ENCODE data around the gene TRDN.
"Not testable (repeated sequence)": the region's sequence is repeated elsewhere in the genome, so short reads cannot be mapped to it uniquely, and the experiment has no call there.

The TRDN gene

DNA sequence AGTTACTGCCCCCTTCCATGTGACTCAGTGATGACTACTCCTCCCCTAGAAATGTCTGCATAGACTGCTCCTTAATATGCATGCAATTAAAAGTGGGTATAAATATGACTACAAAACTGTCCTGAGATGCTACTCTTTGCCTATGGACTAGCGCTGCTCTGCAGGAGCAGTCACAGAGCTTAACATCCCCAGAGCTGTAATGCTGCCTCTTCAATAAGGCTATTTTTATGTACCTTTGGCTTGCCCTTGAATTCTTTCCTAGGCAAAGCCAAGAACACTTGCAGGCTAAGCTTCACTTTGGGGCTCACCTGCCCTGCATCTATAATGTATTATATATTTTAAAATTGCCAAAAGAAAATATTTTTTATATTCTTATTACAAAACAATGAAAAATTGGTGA lies 341.6 kb downstream of the TRDN start:
- DNase-seq (ENCODE audit: low read depth), result no peak

DNA sequence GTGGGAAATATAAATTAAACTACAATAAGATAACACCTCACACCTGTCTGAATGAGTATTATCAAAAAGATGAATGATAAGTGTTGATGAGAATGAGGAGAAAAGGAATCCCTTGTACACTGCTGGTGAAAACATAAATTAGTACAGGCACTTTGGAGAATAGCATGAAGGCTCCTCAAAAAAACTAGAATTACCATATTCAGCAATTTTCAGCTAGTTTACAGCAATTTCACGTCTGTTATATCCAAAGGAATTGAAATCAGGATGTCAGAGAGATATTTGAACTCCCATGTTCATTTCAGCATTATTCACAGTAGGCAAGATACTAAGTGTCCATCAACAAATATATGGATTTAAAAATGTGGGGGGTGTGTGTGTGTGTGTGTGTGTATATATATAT lies 348.1 kb downstream of the TRDN start:
- no peak for DNase-seq (ENCODE audit: low read depth)

DNA sequence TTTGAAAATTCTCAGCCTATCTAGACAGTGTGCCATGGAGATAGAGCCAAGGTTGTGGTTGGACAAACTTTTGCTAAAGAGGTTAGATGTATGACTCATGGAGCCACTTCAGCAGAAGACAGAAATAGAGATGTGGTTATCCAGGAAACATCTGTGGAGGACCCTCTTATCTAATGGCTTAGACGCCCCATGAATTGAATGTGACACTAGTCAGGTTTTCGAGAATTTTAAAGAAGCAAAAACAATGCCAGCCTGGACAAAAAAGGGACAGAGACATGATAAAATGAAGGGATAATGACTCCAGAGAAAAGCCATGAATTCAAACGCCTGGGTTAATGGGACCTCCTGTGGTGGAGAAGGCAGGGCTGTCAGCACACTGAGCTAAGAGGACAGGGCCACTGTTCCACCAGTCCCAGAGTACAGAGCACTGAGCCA lies 360.2 kb downstream of the TRDN start:
- no peak for DNase-seq (ENCODE audit: low read depth)

- no peak for DNase-seq (ENCODE audit: low read depth)
These were observed 372.8 kb downstream of the TRDN start for GRCh38 chr6:123263981-123264380.

DNA sequence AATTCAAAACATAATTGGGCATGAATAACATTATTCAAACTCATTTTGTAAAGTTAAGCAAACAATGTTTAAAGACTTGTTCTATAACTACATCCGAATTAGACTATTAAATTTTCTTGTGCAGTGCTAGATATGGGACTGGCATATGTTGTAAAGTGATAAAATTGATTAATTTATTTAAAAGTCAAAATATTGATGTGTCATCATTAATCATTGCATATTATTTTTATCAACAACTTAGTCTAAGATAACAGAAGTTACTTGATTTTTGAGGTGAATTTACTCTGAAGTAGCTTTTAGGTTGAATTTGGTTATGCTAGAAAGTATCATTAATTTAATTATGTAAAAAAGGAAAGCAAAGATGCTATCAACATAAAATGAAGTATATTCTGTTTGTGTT lies 396.1 kb downstream of the TRDN start:
- no peak for DNase-seq (ENCODE audit: low read depth)

DNA sequence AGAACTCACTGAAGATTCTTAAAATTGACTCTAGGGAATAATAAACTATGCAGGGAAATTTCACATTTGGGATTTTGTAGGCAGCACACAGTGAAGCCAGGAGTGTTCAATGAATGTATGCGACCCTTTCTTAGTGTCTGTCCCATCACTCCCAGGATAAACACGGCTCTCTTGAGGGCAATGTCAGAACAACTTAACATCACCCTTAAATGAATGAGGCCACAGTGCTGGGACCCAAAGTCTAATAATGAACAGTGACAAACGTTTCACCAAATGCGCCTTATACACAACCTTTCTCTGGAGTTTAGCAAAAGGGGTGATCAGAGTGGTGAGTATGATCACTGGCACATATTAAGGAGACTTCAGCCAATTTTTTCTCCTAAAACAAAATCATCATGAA lies 403.4 kb downstream of the TRDN start:
- DNase-seq (ENCODE audit: low read depth), result no peak

- not testable (repeated sequence) for DNase-seq (ENCODE audit: low read depth)
These were observed 409.0 kb downstream of the TRDN start for GRCh38 chr6:123227789-123228188.

DNA sequence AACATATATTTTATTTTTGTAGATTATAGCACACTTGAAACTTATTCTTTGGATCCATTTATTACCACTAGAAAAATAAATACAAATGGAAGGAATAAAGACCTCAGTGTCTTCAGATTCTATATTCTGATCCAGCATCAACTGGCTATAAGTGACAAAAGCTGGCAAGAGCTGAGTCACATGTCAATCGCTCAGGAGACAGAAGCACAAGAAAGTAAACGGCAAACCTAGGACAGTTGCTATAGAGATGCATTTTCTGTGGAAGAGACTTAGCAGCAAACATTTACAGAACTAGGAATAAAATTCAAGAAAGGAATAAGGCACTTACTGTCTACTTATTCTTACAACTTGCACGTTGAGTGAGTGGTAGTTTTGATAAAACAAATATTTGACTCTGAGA lies 410.4 kb downstream of the TRDN start:
- no peak for DNase-seq (ENCODE audit: low read depth)

DNA sequence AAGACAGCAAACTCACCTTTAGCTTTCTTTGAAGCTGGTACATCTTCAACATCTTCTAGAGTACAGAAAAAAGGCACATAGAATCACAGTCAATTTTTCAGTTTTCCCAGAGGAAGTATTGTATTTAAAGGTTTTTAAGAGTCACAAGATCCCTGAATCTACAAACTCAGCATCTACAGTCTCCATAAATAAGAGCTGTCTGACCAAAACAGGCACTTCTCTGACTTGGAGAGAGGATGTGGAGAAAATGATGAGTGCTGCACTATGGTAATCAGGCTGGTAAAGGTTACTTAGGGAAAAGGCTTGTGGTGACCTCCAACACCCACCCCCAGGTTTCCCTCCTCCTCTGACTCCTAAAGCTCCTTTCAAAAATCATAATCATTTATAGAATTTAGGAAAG lies 412.7 kb downstream of the TRDN start:
- no peak for DNase-seq (ENCODE audit: low read depth)

DNA sequence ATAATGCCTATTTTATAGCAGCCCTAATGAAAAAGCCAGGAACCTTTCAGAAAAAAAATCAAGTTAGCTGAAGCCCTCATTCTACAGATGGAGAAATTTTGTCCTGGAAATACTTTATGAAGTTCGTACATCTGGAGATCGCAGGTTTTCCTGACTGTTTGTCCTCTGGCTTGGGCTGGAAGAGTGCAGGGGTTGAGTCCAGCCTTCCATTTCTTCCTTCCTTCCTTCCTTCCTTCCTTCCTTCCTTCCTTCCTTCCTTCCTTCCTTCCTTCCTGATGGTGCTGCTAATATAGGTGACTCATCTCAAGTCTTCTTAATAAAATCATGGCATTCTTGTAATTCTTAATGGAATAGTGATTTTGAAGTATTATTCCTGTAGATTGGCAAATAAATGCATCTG lies 413.3 kb downstream of the TRDN start:
- no peak for DNase-seq (ENCODE audit: low read depth)

DNA sequence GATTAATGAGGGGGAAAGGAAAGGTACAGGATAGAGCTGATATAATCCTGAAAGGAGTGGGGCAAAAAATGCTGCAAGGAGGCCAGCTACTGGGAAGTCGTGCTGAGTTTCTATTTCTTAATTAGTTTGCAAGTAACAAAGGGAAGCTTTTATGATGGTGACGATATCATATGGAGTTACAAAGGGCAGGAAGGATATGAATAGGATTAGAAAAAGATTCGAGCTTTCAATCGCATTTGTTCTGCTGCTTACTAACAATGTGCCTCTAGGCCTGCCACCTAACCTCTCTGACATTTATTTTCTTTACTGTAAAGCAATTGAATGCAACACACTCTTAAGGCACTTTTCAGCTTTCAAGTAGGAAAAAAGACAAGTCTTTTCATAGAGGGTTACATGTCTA lies 421.5 kb downstream of the TRDN start:
- no peak for DNase-seq (ENCODE audit: low read depth)

- no peak for DNase-seq (ENCODE audit: low read depth)
These were observed 422.3 kb downstream of the TRDN start for GRCh38 chr6:123214433-123214832.

- DNase-seq (ENCODE audit: low read depth), result no peak
These were observed 422.8 kb downstream of the TRDN start for GRCh38 chr6:123213921-123214320.

GRCh38 chr6:123211777-123212545 lies 424.8 kb downstream of the TRDN start:
- DNase-seq (ENCODE audit: low read depth), result no peak

- no peak for DNase-seq (ENCODE audit: low read depth)
These were observed 426.1 kb downstream of the TRDN start for GRCh38 chr6:123210645-123211044.

DNA sequence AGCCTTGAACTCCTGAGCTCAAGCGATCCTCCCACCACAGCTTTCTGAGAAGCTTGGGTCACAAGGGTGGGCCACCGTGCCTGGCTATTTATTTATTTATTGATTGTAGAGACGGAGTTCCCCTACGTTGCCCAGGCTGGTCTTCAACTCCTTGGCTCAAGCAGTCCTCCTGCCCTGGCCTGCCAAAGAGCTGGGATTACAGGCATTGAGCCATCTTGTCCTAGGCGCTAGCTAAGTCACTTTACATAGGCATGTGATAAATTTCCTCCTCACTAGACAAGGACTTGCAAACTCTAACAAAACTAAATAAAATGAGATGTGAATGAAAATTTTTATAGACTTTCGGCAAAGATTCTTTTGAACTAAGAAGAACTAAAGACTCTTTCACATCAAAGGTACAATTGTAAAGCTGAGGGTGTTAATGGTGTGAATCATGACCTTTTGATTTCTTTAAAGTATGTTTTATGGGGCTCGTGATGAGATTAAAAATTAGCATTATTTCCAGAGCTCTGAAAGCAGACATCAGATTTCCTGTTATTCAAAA lies 428.7 kb downstream of the TRDN start:
- DNase-seq (ENCODE audit: low read depth), result no peak

- no peak for DNase-seq (ENCODE audit: low read depth)
These were observed 432.8 kb downstream of the TRDN start for GRCh38 chr6:123203928-123204327.

DNA sequence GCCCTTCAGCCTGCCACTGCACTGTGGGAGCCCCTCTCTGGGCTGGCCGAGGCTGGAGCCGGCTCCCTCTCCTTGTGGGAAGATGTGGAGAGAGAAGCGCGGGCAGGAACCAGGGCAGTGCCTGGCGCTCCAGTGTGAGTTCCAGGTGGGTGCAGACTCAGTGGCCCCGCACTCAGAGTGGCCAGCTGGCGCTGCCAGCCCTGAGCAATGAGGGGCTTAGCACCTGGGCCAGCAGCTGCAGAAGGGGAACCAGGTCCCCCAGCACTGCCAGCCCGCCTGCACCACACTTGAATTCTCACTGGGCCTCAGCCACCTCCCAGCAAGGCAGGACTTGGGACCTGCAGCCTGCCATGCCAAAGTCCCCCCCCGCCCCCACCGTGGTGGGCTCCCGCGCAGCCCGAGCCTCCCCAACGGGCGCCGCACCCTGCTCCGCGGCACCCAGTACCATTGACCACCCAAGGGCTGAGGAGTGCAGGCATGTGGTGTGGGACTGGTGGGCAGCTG lies 434.8 kb downstream of the TRDN start:
- DNase-seq (ENCODE audit: low read depth), result no peak

DNA sequence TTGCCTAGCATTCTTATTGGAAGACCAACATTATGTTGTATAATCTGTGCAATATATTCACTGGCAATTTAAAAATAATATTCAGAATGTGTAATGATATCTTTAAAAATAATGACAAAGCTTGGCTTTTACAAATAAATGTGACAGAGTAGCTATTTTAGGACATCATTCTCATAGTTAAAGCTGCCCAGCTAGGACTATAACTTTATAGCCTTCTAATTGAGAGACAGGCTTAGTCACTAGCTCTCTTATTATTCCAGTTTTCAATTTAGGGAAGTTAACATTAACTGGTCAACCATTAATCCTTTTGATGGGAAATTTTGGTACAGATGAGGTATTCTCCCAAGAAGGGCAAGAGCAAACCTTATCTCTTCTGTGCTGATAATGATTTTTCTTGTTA lies 443.5 kb downstream of the TRDN start:
- no peak for DNase-seq (ENCODE audit: low read depth)

GRCh38 chr6:123189816-123190215 lies 446.9 kb downstream of the TRDN start:
- DNase-seq (ENCODE audit: low read depth), result no peak

DNA sequence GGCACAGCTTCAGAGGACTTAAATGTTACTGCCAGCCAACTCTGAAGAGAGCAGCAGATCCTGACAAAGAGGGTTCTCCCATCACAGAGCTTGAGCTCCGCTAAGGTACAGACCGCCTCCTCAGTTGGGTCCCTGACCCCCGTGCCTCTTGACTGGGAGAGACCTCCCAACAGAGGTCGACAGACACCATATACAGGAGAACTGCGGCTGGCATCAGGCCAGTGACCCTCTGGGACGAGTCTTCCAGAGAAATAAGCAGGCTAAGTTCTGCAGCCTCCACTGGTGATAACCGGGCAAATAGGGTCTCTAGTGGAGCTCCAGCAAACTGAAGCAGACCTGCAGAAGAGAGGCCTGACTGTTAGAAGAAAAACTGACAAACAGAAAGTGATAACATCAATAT lies 453.8 kb downstream of the TRDN start:
- DNase-seq (ENCODE audit: low read depth), result no peak

DNA sequence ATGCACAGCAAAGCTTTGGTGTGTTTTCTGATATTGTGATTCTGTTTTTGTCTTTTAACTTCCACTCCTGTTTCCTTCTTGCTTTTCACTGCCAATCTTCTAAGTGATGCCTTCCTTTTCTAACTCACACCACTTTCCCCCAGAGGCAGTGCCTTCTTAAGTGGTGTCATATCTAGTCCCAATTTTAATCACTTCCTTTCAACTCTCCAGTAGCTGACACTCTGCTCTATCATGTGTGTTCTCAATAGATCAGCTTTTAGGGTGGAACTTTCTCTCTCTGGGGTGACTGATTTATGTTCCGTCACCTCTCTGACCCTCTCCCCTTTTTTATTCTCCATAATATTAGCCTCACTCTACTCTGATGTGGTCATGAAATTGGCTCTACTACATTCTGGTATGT lies 460.0 kb downstream of the TRDN start:
- no peak for DNase-seq (ENCODE audit: low read depth)

DNA sequence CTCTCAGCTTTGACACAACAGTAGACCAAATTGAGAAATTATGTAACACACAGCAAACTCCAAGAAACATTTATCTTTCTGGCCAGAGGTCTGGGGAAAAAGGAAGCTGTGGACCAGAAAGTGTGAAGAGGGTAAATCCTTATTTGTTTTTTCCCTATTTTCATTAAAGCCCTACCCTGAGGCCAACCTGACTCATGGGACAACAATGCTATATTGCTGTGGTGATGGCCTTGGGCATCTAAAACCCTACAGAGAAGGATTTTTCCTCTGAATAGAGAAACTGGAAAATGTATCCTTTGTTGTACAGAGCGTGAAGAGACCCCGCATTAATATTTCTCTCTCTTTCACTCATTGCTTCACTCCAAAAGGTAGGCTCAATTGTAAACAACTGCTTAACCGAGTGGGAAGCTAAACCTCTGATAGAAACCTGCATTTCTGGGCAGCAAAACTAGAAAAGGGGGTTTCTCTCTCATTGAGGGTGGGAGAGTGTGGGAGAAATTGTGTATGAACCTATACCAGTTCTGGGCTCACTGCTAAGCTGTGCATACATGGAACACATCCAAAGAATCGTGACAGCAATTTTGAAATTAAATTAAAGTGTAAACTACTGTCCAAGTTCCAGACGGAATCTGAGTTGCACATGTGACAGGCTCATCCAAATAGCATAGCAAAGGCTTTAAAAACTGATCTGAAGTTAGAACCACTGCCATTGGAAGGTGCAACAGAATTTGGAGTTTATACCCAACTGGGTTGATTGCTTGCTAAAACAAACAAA lies 465.2 kb downstream of the TRDN start:
- DNase-seq (ENCODE audit: low read depth), result no peak

Measured in stimulated activated CD8-positive, alpha-beta memory T cell treated with anti-CD3 and anti-CD28 coated beads, Interleukin-15, amount 100 ng/mL, for 24 hours (primary cell).